Suppressor macrophage treated with lipopolysaccharide for 1 hour (primary cell): ENCODE data around the gene SLC4A2.
A peak's percentile ranks its signal among the peaks of the same experiment; 100 is the strongest.

ENCODE experiments used
- DNase-seq, 3 donors: peaks; one replicate each; pipeline ENCODE4 v3.0.0-alpha.2; 2020 to 2022

SLC4A2 gene

DNA sequence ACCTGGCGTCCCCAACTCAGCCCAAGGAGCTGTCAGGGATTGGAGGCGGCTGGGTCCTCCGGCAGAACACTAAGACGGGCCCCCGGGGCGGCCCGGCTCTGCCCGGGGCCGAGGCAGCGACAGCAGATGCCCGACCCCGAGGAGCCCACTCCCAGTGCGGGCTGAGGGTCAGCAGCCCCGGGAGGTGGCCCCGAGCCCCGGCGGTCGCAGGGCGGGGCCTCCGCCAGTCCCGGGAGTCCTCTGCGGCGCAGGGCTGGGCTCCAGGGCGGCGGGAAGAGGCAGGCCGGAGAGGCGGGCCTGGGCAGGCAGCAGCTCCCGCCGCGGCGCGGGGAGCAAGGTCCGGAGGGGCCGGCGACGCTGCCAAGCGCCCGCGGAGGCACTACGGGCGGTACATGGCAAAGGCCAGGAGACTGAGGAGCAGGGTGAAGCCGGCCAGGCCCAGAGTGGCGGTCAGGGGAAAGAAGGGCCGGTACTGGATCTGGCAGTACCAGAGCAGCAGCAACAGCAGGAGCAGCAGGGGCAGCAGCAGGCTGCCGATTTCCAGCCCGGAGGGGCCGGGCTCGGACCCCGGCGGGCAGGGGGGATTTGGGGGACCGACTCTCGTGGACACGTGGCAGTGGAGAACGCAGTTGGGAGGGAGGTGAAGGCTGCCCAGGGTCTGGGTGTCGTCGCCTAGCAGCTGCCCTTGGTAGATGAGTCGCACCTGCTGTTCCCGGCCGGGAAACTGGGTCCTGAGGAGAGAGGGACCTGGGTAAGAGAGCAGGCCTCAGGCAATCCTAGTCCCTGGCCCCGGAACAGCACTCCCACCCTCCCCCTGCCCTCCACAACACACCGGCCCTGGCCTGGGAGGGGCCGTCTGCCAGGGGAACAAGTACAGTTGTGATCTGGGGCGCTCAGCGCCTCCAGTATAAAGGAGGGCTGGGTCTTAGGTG, 22.0 kb downstream of the SLC4A2 start:
- DNase-seq, result no peak

GRCh38 chr7:151082141-151083070, 23.0 kb downstream of the SLC4A2 start:
- DNase-seq, result no peak

- peak; percentile 72 to 91 (median 79) for DNase-seq
Observed at GRCh38 chr7:151083071-151083823, 23.9 kb downstream of the SLC4A2 start, which contains the start of gene TMUB1. Gene TMUB1, minus strand, starts transcription at chr7:151083493. Its CDS starts 930 bp downstream, at chr7:151082563.

DNA sequence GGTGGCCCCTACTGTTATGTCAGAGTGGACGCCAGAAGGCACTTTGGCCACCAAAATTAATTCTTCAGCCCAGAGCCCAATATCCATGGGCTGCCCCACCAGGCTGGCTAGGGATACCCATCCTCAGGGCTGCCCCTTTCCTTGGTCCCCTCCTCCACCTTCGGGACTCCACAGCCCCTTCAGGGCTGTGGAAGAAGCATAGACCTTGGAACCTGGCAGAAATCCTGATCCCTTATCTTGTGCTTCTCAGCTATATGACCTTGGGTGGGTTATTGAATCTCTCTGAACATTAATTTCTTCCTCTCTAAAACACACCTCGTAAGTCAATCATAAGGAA, 24.4 kb downstream of the SLC4A2 start:
- DNase-seq, result no peak

- no peak for DNase-seq
Observed at GRCh38 chr7:151085329-151085690, 25.9 kb downstream of the SLC4A2 start.

DNA sequence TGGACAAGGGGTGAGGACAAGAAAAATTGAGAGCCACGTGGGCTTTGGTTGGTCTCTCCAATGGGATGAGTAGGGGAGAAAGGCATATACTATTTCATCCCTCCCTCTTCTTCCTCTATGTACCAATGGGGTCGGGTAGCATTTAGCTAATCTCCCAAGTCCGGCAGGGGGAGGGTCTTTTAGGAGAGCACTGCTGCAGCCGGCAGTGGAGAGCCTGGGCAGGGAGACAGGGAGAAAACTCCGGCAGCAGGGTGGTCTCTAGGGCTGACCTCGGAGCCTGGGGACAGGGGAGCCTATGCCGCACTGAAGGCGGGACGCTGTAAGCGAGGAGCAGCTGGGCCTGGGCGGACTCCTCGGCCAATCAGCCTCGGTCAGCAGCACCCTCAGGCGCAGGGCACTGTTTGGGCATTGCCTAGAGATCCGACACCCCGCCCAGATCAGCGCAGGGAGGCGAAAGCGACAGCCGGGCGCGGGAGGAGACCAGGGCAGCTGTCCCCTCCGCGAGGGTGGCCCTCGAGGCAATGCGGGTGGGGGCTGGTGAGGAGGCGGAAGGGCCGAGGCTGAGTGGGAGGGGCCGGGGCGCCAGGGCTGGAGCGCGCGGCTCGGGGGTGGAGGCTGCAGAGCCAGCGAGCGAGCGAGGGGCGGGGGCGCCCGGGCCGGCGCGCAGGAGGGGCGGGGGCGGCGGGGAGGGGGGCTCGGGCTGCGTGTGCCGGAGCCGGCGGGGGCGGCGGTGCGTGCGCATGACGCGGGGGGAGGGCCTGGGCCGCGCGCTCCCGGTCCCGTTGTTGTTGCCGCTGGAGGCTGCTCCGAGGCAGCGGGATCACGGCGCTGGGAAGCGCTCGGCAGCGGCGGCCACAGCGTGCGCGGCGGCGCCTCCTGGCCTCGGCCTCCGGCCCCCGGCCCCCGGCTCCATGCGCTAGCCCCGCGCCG, 26.6 kb downstream of the SLC4A2 start, which contains the start of gene AGAP3:
TSS of gene AGAP3 (plus strand) at position 785 of the 930 bp plus-strand sequence. CDS start 267 bp downstream, outside the sequence.
- peak; percentile 87 to 94 (median 88) for DNase-seq

DNA sequence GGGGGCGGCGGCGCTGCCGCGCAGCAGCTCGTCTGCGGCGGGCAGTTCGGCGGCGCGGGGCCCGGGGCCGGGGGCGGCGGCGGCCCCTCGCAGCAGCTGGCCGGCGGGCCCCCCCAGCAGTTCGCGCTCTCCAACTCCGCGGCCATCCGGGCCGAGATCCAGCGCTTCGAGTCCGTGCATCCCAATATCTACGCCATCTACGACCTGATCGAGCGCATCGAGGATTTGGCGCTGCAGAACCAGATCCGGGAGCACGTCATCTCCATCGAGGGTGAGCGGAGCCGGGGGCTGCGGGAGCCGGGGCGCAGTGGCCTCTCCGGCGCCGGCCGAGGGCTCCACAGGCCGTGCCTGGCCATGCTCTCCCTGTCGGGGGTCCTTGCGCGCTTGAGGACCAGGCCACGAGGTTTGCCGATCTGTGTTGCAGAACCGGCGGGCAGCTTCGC, 27.4 kb downstream of the SLC4A2 start:
- DNase-seq, result peak; percentile 35 to 47 (median 36)

DNA sequence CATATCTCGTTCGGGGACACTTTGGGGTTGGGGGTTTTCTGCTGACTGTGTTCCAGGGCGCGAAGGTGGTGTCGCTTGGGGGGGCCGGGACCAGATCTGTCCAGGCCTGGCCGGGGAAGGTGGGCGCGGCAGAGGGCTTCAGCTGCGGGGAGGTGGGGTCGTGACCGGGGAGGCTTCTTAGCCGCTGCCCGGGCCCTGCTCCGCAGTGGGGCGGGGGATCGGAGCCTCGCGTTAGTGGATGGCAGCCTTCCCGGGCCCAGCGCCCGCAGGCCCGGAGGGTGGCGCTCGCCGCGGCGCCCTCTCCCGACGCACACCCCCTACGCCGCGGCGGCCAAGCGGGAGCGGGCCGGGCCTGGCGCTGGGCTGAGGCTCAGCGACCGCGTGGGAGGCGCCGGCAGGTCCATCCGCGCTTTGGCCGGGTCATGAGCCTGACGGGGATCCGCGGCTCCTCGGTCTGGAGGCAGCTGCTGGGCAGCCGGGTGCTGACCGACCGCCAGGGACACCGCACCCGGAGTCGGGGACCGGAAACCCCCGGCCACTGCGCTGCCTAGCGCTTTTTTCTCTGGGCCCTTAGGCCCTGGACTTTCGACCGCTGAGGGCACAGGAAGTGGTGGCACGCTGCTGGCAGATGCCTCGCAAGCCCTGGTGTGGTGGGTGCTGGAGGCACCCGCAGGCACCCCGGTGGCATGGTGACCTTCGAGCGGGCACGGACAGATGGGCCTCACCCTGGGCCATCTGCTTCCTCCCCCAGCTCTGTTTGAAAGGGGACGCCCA, 28.0 kb downstream of the SLC4A2 start:
- DNase-seq, result peak; percentile 75 to 91 (median 78)

DNA sequence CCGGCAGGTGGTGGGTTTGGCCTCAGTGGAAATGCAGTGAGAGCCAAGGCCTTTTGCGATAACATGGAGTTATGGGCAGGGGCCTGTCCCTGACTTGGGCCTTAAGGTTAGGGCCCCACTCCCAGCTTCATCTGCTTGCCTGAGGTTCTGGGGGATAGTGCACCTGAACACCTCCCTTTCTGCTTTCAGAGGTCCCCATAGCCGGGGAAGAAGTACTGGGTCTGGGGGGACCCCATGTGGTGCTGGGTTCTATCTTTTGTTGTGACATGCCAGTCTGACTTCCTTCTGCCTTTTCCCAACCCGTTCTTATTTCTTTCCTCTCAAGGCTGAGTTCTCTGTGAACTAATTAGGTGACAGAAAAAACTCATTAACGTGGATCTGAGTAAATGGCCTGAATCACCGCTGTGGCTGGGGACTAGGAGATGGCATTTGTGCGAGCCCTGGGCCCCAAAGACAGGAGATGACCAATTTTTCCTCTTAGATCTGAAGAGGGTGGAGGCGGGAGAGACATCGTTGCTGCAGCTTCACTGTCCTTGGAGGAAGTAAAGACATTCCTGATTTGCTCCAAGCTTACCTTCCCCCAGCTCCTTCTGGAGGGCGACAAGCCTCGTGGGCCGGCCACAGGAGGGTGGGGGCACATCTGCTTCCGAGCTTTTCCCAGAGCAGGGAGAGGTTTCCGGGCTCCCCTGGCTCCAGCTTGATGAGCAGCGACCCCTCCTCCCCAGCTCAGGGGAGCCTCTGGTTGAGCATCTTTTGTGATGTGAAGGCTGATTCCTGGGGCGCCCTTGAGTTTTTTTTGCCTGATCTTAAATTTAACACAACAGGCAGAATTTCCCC, 28.8 kb downstream of the SLC4A2 start:
- peak; percentile 68 to 75 (median 69) for DNase-seq

DNA sequence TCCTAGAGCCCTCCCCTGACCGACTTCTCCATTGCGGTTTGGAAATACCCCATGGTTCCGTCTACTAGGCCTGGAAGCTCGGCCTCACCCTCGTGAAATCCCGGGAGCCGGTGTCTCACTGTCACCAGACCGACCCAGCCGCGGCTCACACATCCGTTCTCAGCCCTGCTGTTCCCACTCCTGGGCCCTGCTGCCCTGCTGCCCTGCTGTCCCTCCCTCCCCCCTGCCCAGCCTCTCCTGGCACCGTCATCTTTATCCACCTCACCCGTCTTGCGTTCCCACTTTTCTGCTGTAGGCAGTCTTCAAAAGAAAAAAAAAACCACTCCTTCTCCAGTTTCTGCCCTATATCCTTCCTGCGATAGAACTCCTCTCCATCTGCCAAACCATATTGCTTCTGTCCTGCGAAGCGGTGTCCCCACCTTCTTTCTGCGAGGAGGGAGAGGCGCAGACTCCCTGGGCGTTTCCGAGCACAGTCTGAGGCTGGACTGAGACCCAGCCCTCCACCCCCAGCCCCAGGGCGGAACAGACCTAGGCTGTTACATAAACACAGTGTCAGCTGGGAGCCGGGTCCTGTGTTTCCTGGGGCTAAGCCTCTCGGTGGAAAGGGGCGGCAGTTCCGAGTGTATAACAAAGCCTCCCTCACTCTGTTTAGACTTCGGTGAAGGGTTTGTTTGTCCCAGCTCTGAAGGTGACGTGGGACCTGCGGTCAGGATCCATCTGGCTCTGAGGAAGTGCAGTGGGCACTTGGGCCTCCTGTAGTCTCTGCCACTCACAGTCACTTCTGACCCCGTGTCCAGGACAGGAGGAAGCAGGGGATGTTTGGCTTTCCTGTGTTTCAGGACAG, 29.7 kb downstream of the SLC4A2 start:
- peak; percentile 98 to 99 (median 99) for DNase-seq

- DNase-seq, result no peak
Observed at GRCh38 chr7:151089893-151090730, 30.7 kb downstream of the SLC4A2 start.

- no peak for DNase-seq
Observed at GRCh38 chr7:151091003-151091402, 31.6 kb downstream of the SLC4A2 start.

GRCh38 chr7:151091431-151091830, 32.0 kb downstream of the SLC4A2 start:
- DNase-seq, result peak; percentile 69 to 74 (median 70)

DNA sequence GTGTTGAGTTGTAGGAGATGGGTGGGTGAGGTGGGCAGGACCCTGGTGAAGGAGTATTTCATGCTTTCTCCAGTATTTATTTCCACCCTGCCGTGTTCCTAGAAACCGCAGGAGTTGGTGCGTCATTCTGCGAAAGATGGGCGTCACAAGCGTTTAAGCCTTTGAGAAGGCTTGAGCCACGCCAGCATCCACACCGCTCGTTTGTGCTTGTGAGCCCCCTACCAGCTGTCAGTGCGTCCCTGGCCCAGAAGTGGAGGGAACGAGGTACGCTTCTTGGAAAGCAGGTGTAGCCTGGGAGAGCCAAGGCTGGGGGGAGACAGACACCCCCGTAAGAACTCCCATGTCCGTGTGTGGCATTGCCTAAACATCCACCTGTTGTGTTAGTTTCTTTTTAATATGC, 32.6 kb downstream of the SLC4A2 start:
- DNase-seq, result no peak

GRCh38 chr7:151093748-151094147, 34.4 kb downstream of the SLC4A2 start:
- DNase-seq, result no peak

DNA sequence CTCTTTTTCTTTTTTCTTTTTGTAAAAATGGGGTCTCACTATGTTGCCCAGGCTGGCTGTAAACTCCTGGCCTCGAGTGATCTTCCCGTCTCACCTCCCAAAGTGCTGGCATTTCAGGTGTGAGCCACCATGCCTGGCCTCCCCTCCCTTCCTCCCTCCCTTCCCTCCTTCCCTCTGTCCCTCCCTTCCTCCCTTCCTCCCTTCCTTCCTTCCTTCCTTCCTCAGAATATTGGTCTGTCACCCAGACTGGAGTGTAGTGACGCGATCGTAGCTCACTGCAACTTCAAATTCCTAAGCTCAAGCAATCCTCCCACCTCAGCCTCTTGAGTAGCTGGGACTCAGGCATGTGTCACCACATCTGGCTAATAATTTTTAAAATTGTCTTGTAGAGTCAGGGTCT, 35.3 kb downstream of the SLC4A2 start:
- no peak for DNase-seq

DNA sequence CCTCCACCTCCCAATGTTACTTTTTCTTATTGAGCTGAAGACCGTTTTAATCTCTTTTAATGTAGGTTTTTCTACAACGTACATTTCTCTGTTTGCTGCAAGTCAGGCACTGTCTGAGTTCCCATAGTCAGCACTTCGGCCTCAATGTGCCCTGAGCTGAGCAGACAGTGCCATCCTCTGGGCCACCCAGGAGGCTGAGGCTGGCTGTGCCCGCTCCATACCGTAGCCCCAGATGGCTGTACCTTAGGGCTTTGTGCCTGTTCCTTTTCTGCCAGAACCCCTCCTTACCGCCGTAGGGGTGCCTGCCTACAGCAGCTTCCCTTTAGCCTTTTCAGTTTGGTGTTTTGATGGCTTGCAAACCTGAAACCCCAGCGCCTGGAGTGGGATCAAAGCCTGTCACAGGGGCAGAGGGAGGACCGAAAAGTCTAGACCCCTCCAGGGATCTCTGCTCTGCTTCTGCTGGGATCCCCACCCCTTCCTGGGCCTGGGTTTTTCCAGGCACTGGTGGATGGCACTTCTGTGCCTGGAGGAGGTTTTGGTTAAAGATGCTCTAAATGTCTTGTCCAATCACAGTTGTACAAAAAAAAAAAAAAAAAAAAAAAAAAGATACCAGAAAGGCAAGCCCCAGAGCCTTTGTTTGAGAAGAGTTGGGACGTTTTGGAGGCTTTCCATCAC, 35.9 kb downstream of the SLC4A2 start:
- DNase-seq, result no peak
